Measurements from ENCODE around the gene OTC.

OTC gene

DNA sequence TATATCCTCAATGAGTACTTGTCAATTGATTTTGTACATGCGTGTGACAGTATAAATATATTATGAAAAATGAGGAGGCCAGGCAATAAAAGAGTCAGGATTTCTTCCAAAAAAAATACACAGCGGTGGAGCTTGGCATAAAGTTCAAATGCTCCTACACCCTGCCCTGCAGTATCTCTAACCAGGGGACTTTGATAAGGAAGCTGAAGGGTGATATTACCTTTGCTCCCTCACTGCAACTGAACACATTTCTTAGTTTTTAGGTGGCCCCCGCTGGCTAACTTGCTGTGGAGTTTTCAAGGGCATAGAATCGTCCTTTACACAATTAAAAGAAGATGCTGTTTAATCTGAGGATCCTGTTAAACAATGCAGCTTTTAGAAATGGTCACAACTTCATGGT, at the start of gene OTC:
Gene OTC (plus strand): TSS at position 243 of the 400 bp plus-strand sequence. CDS start 93 bp downstream, at position 336.
- H3K4me3 Mint-ChIP-seq = no peak within 1 kb of the TSS
- H3K27ac Mint-ChIP-seq = no peak within 1 kb of the TSS
- no peaks in the 10 kb centered on the region for H3K4me1 Mint-ChIP-seq
- no peaks in the 10 kb centered on the region for H3K36me3 Mint-ChIP-seq
- H3K9me3 Mint-ChIP-seq = no peaks in the 10 kb centered on the region
- H3K27me3 Mint-ChIP-seq = peaks cover 7% of the 10 kb centered on the region

DNA sequence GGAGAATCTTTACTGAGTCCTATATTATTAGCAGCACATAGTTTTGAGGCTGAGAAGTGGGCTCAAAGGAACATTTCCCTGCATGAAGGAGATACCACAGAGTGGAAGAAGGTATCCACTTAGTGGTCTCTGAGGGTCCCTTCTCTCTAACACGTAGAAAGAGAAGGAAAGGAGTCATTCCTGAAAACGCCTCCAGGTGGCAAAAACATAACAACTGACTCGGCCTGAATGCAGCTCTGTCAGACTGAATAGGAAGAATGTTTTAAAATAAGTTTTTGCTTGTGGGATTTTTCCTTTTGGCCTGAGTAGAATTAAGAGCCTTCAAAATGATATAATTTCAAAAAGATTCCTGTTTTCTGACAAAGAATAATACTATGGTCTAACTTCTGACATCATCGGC, 48.4 kb upstream of the OTC start:
- Mint-ChIP-seq H3K9me3 (no peaks in the 10 kb centered on the region), H3K27ac (no peak overlapping the region), H3K27me3 (no peaks in the 10 kb centered on the region), H3K4me1 (no peaks in the 10 kb centered on the region), H3K4me3 (no peak overlapping the region), H3K36me3 (peaks cover 3% of the 10 kb centered on the region)

DNA sequence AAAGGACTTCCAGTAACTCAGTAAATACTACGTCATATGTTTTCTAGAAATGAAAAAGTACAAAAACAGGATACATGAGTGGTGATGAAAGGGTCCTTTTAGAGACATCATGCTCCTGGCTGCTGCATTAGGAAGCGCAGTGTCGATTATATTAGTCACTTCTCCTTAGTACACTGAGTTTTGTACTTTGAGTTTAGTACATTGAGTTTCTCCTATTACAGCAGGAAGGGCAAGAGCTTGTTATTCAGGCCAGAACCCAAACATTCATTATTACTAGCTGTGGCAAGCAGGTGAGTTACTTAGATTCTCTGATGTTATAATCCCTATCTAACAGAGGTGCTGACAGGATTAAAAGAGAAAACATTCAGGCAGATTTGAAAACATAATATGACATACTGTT, 46.4 kb upstream of the OTC start:
- H3K27ac Mint-ChIP-seq = no peak overlapping the region
- H3K4me1 Mint-ChIP-seq = no peaks in the 10 kb centered on the region
- no peak overlapping the region for H3K4me3 Mint-ChIP-seq
- H3K36me3 Mint-ChIP-seq = peaks cover 3% of the 10 kb centered on the region
- H3K27me3 Mint-ChIP-seq = no peaks in the 10 kb centered on the region
- no peaks in the 10 kb centered on the region for H3K9me3 Mint-ChIP-seq

DNA sequence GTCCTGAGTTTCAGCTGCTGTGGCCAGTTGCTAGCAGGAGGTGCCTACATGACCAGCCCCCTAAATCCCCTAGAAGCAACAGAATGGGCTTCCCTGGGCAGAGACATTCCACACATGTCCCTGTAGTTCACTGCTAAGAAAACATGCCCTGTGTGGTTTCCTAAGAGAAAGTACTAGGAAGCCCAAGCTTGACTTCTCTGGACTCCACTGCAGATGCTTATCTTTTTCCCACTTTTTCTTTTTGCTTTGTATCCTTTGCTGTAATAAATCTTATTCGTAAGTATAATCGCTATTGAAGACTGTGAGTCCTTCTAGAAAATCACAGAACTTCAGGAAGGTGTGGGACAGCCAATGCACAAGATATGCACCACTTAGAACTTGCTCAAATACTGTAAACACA, 40.7 kb upstream of the OTC start:
- Mint-ChIP-seq H3K4me3 (no peak overlapping the region), H3K9me3 (no peaks in the 10 kb centered on the region), H3K27me3 (no peaks in the 10 kb centered on the region), H3K4me1 (no peaks in the 10 kb centered on the region), H3K27ac (no peak overlapping the region), H3K36me3 (peaks cover 5% of the 10 kb centered on the region)

DNA sequence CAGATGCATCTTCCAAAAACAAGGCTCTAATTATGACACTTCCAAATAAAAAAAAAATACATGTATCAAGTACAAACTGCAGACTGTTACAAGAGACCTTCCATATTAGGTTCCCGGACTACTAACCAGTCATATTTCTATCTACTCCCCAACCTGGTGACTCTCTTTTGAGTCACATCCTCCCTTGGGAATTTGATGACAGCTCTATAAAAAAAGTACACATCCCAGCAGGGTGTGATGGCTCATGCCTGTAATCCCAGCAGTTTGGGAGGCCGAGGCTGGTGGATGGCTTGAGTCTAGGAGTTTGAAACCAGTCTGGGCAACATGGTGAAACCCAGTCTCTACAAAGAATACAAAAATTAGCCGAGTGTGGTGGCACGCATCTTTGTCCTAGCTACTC, 40.0 kb upstream of the OTC start:
- Mint-ChIP-seq H3K9me3 (no peaks in the 10 kb centered on the region), H3K27me3 (no peaks in the 10 kb centered on the region), H3K36me3 (peaks cover 5% of the 10 kb centered on the region), H3K27ac (no peak overlapping the region), H3K4me1 (no peaks in the 10 kb centered on the region), H3K4me3 (no peak overlapping the region)

DNA sequence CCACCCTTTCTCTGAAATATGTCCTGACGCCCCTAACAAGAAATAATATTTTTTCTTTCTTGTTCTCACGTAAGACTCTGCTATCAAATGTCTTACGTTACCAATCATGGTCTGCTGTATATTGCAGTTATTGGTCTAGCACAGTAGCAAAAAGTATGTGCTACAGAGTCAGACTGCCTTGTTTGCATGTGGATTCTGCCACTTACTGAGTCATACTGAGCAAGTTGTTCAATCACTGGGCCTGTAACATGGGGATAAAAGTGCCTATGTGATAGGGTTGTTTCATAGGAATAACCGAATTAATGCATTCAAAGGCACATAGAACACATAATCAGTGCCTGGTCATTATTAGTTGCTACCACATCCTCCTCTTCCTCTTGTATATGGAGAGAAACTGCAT, 39.2 kb upstream of the OTC start:
- H3K36me3 Mint-ChIP-seq = peaks cover 5% of the 10 kb centered on the region

DNA sequence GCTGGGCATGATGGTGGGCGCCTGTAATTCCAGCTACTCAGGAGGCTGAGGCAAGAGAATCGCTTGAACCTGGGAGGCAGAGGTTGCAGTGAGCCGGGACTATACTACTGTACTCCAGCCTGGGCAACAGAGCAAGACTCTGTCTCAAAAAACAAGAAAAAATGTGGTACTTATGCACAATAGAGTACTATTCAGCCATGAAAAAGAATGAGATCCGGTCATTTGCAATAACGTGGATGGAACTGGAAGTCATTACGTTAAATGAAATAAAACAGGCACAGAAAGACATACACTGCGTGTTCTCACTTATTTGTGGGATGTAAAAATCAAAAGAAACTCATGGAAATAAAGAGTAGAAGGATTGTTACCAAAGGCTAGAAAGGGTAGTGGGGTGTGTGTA, 37.2 kb upstream of the OTC start:
- Mint-ChIP-seq H3K36me3 (peaks cover 5% of the 10 kb centered on the region), H3K9me3 (no peaks in the 10 kb centered on the region), H3K27me3 (no peaks in the 10 kb centered on the region)

More for the DNA sequence above, 39.2 kb upstream of the OTC start:
- Mint-ChIP-seq H3K27me3 (no peaks in the 10 kb centered on the region), H3K4me3 (no peak overlapping the region), H3K4me1 (no peaks in the 10 kb centered on the region), H3K9me3 (no peaks in the 10 kb centered on the region), H3K27ac (no peak overlapping the region)

DNA sequence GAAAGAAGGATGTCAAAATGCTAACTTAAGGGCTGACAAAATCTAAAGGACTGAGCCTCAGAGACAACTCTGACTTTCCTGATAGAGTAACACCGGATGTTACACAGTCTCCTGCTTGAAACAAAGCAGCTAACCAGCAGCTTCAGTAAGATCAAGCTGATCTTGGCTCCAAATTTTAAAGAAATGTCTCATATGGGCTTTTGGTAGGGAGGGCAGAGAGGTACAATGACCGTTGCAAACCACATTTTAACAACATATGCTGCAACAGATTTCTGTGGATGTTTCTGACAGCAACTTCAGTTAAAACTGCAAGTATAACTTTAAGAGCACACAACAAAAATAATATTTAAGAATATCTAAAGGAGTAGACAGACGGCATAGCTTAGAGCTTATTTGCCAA, 34.2 kb upstream of the OTC start:
- Mint-ChIP-seq H3K27ac (no peak overlapping the region), H3K27me3 (no peaks in the 10 kb centered on the region), H3K4me1 (peaks cover 7% of the 10 kb centered on the region), H3K36me3 (peaks cover 3% of the 10 kb centered on the region), H3K4me3 (no peak overlapping the region), H3K9me3 (no peaks in the 10 kb centered on the region)

More for the DNA sequence above, 37.2 kb upstream of the OTC start:
- Mint-ChIP-seq H3K27ac (no peak overlapping the region), H3K4me3 (no peak overlapping the region), H3K4me1 (peaks cover 3% of the 10 kb centered on the region)

DNA sequence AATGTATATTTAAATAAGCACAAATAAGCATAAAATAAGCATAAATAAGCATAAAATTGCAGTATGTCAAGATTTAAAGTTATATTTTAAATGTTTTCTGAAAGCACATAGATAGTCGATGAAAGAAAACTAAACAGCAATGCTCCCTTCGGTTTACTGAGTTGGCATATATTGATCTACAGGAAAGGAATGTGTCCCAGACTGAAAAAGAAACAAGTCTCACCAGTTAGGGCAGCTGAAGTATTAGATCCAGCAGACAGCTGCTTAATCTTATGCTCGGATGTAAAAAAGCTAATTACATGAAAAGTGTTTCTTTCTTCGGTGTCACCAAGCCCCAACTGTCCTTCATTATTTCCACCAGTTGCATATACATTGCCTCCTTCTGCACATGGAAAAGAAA, 33.8 kb upstream of the OTC start:
- Mint-ChIP-seq H3K4me3 (no peak overlapping the region), H3K36me3 (peaks cover 3% of the 10 kb centered on the region), H3K4me1 (peaks cover 7% of the 10 kb centered on the region), H3K27me3 (no peaks in the 10 kb centered on the region), H3K27ac (no peak overlapping the region), H3K9me3 (no peaks in the 10 kb centered on the region)

DNA sequence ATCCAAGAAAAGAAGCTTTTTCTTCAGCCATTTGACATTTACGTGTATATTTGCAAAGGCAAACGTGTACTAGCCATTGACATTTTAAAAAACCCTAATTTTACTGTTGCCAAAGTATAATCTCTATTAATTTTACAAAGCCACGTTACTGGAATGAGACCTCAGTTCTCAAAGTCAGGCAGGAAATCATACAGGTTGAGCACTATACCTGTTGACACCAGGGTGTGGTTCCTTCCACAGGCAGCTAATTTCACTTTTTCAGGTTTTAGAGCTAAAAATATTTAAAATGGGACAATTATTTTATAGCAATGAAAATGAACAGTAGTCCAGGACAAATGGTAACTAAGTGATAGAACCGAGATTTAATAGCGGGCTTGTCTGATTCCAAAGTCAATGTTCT, 31.6 kb upstream of the OTC start:
- Mint-ChIP-seq H3K4me3 (no peak overlapping the region), H3K36me3 (no peaks in the 10 kb centered on the region), H3K27ac (no peak overlapping the region), H3K27me3 (no peaks in the 10 kb centered on the region), H3K4me1 (peaks cover 13% of the 10 kb centered on the region), H3K9me3 (no peaks in the 10 kb centered on the region)

DNA sequence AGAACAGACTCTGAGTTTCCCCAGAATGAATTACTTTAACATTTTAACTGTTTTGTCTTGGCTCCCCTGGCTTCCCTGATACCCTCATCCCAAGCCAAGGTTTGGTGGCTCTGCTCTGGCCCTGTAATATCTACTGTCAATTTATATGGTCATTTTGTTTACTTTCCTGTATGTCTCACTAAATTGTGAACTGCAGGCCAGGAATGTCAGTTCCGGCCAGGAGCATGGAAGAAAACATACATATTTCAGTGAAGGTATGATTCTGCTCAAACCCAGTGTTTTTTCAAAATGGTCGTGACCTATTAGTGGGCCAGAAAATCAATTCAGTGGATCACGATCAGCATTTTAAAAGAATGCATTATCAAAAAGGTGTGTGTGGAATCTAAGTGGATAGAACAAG, 26.3 kb upstream of the OTC start:
- Mint-ChIP-seq H3K36me3 (no peaks in the 10 kb centered on the region), H3K27ac (no peak overlapping the region), H3K27me3 (no peaks in the 10 kb centered on the region), H3K4me3 (peak overlapping the region; percentile 96), H3K4me1 (peaks cover 30% of the 10 kb centered on the region), H3K9me3 (no peaks in the 10 kb centered on the region)

DNA sequence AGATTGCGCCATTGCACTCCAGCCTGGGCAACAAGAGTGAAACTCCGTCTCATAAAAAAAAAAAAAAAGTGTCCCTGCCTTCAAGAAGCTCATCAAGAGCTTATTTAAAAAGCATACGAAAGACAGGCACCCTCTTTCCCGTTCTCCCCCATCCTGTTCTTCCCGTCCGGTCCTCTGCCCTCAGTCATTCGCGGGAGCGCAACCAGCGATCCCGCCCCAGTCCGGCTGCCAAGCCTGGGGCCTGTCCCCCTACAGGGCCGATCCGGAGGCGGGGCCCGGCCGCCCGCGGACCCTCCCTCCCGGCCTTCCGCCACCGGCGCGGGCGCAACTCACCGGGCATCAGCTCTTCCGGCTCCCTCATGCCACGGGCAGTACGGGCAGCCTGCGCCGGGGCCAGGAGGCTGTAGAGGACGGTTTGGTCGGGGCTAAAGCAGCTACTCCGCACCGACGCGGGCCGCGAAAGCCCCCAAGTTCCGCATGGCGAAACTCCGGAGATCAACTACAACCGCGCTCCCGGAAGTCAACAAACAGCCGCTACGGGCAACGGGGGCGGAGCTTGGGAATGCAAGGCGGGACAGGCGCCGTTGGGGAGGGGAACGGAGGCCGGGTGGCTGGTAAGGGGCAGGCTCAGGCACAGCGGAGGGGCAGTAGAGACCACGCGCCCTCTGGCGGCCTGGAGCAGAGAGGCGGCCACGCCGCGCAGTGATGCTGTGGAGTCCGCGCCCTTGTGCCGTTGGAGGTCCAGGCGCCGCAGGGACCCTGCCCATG, 25.2 kb upstream of the OTC start, which contains the start of gene RPGR:
Gene RPGR (minus strand): TSS at position 503 of the 768 bp plus-strand sequence. CDS start 142 bp downstream, at position 361.
- Mint-ChIP-seq H3K4me3 (peak within 1 kb of the TSS; percentile 96), H3K36me3 (no peaks in the 10 kb centered on the region), H3K4me1 (peaks cover 26% of the 10 kb centered on the region), H3K9me3 (no peaks in the 10 kb centered on the region), H3K27ac (peak within 1 kb of the TSS; percentile 95), H3K27me3 (no peaks in the 10 kb centered on the region)

DNA sequence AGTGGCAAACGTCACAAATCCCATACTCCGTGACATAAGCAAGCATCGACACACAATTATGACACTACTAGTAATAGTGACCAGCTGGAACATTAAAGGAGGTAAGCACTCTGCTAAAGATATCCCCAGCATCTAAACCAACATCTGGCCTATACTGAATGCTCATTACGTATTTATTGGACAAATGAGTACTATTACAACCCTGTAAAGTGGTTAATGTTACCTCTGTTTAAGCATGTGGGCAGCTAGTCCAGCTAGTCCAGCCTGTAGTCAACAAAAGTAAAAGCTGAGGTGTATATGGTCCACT, 24.7 kb upstream of the OTC start:
- H3K4me1 Mint-ChIP-seq = peaks cover 26% of the 10 kb centered on the region
- no peaks in the 10 kb centered on the region for H3K9me3 Mint-ChIP-seq
- H3K27me3 Mint-ChIP-seq = no peaks in the 10 kb centered on the region
- H3K4me3 Mint-ChIP-seq = peak overlapping the region; percentile 96
- no peaks in the 10 kb centered on the region for H3K36me3 Mint-ChIP-seq
- H3K27ac Mint-ChIP-seq = peak overlapping the region; percentile 95

DNA sequence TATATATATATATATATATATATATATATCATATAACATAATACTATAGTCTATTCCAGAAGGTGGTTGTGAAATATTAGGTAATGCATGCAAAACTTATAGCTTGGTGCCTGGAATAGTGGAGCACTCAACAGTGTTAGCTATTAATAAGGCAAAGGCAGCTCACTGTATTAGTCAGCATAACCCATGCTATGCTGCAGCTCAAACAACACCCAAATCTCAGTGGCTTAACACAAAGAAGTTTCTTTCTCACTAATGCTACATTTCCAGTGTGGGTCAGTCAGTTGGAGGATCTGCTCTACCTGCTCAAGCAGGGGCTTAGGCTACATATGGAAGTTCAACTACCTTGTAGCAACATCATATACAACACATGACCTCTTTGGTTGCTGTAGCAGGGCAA, 19.9 kb upstream of the OTC start:
- H3K4me3 Mint-ChIP-seq = no peak overlapping the region
- H3K27ac Mint-ChIP-seq = no peak overlapping the region
- no peaks in the 10 kb centered on the region for H3K36me3 Mint-ChIP-seq
- no peaks in the 10 kb centered on the region for H3K9me3 Mint-ChIP-seq
- peaks cover 2% of the 10 kb centered on the region for H3K27me3 Mint-ChIP-seq
- H3K4me1 Mint-ChIP-seq = peaks cover 10% of the 10 kb centered on the region

DNA sequence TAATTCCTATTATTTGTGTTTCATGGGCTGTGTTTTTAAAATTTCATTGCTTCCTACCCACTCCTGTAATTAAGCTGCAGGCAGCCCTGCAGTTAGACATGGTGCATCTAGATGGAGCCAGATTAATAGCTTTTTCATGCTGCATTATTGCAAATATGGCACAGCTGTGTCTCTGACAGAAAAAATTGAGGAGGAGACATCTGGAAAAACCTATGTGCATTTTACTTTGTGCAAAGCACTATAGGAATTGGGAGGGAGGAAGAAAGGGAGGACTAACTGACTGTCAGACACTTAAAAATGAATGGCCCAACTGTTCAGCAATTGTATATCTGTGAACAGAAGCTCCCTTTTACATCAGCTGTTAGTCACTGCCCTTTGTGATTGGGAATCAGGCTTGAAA, 17.0 kb upstream of the OTC start:
- Mint-ChIP-seq H3K27me3 (peaks cover 2% of the 10 kb centered on the region), H3K36me3 (no peaks in the 10 kb centered on the region), H3K27ac (no peak overlapping the region), H3K4me3 (no peak overlapping the region), H3K4me1 (no peaks in the 10 kb centered on the region), H3K9me3 (no peaks in the 10 kb centered on the region)

DNA sequence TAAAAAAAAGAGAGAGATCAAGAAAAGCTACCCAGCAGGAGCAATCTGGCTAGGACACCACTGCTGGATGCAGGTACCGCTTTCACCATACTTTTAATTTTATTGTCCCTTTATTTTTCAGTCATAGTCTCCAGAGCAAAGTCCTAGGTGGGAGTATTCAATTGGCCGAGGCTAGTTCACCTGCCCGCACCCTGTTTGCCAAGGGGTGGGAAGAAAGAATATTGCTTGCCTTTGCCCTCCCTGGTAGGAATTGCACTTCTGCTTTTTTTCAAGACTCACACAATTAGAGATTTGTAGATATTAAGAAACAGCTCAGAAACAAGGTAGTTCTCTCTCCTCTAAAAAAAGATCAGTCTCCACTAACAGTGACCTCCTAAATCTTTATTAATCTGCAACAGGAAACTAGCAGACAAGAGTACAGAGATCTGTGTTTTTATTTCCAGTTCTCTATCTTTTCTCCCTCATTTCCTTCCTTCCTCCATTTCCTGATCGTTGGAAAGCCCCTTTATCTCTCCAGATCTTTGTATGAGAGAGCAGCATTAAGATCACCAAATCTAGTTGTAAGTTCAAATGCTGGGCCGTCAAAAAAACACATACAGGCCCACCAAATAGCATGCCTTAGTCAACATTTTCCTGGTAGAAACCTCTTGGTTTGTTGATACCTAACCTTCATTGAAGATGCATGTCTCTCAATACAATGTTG, 15.7 kb upstream of the OTC start:
- Mint-ChIP-seq H3K27ac (no peak overlapping the region), H3K4me1 (no peaks in the 10 kb centered on the region), H3K36me3 (no peaks in the 10 kb centered on the region), H3K4me3 (no peak overlapping the region), H3K27me3 (peaks cover 5% of the 10 kb centered on the region), H3K9me3 (no peaks in the 10 kb centered on the region)
